Measurements from ENCODE around the gene GTF3C6.
"Not testable (repeated sequence)": the region's sequence is repeated elsewhere in the genome, so short reads cannot be mapped to it uniquely, and the experiment has no call there.

The GTF3C6 gene

GRCh38 chr6:110951008-110951407, 7.5 kb upstream of the GTF3C6 start:
- H3K36me3 ChIP-seq (ENCODE audit: insufficient read depth, low read length): no peaks in the 10 kb centered on the region
- H3K9me3 ChIP-seq (replicated peaks; ENCODE audit: low read length): no peaks in the 10 kb centered on the region
- H3K4me1 ChIP-seq (ENCODE audit: control insufficient read depth, insufficient read depth, low read length): peaks cover 24% of the 10 kb centered on the region
- H3K4me2 ChIP-seq (ENCODE audit: low read length): no peak overlapping the region
- no peak overlapping the region for H3K4me3 ChIP-seq (ENCODE audit: low read length)
- H3K27me3 ChIP-seq (ENCODE audit: control insufficient read depth, insufficient read depth, low read length): no peaks in the 10 kb centered on the region
- H3K9ac ChIP-seq (ENCODE audit: low read depth, low read length): no peak overlapping the region

GRCh38 chr6:110951986-110952794, 6.3 kb upstream of the GTF3C6 start:
- Histone ChIP-seq H3K9me3 (replicated peaks; ENCODE audit: low read length) (no peaks in the 10 kb centered on the region), H3K4me2 (ENCODE audit: low read length) (peak overlapping the region; percentile 62), H3K9ac (ENCODE audit: low read depth, low read length) (peak overlapping the region; percentile 58), H3K4me1 (ENCODE audit: control insufficient read depth, insufficient read depth, low read length) (peaks cover 24% of the 10 kb centered on the region), H3K36me3 (ENCODE audit: insufficient read depth, low read length) (no peaks in the 10 kb centered on the region), H3K27me3 (ENCODE audit: control insufficient read depth, insufficient read depth, low read length) (no peaks in the 10 kb centered on the region), H3K4me3 (ENCODE audit: low read length) (peak overlapping the region; percentile 31)

DNA sequence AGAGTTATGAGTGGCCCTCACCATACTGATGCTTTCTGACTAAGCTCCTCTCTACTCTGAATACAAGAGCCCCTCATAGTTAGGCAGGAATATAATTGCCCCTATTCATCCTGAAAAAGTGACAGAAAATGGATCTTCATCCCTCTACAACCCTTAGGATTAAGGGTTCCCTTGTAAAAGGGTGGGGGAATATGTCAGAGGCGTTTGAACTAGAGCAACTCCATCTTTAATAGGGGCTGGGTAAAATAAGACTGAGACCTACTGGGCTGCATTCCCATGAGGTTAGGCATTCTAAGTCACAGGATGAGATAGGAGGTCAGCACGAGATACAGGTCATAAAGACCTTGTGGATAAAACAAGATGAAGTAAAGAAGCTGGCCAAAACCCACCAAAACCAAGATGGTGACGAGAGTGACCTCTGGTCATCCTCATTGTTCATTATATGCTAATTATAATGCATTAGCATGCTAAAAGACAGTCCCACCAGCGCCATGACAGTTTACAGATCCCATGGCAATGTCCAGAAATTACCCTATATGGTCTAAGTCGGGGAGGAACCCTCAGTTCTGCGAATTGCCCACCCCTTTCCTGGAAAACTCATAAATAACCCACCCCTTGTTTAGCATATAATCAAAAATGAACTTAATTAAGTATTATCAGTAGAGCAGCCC, 4.7 kb upstream of the GTF3C6 start:
- Histone ChIP-seq H3K27me3 (ENCODE audit: control insufficient read depth, insufficient read depth, low read length) (no peaks in the 10 kb centered on the region), H3K36me3 (ENCODE audit: insufficient read depth, low read length) (no peaks in the 10 kb centered on the region), H3K4me1 (ENCODE audit: control insufficient read depth, insufficient read depth, low read length) (peaks cover 30% of the 10 kb centered on the region), H3K9ac (ENCODE audit: low read depth, low read length) (no peak overlapping the region), H3K4me2 (ENCODE audit: low read length) (no peak overlapping the region), H3K4me3 (ENCODE audit: low read length) (no peak overlapping the region), H3K9me3 (replicated peaks; ENCODE audit: low read length) (no peaks in the 10 kb centered on the region)

GRCh38 chr6:110960014-110960390, 1.5 kb downstream of the GTF3C6 start:
- peaks cover 6% of the 10 kb centered on the region for H3K4me1 ChIP-seq (ENCODE audit: control insufficient read depth, insufficient read depth, low read length)
- peak overlapping the region; percentile 86 for H3K4me2 ChIP-seq (ENCODE audit: low read length)
- no peak overlapping the region for H3K9ac ChIP-seq (ENCODE audit: low read depth, low read length)
- H3K4me3 ChIP-seq (ENCODE audit: low read length): no peak overlapping the region
- peaks cover 32% of the 10 kb centered on the region for H3K36me3 ChIP-seq (ENCODE audit: insufficient read depth, low read length)
- H3K9me3 ChIP-seq (replicated peaks; ENCODE audit: low read length): no peaks in the 10 kb centered on the region
- no peaks in the 10 kb centered on the region for H3K27me3 ChIP-seq (ENCODE audit: control insufficient read depth, insufficient read depth, low read length)

DNA sequence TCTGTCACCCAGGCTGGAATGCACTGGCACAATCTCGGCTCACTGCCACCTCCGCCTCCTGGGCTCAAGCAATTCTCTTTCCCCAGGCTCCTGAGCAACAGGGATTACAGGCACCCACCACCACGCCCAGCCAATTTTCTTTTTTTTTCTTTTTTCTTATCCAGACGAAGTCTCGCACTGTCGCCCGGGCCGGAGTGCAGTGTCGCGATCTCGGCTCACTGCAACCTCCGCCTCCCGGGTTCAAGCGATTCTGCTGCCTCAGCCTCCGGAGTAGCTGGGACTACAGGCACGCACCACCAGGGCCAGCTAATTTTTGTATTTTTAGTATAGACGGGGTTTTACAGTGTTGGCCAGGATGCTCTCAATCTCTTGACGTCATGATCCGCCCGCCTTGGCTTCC, 4.1 kb downstream of the GTF3C6 start:
- H3K9me3 ChIP-seq (replicated peaks; ENCODE audit: low read length); H3K27me3 ChIP-seq (ENCODE audit: control insufficient read depth, insufficient read depth, low read length); H3K4me1 ChIP-seq (ENCODE audit: control insufficient read depth, insufficient read depth, low read length); H3K9ac ChIP-seq (ENCODE audit: low read depth, low read length); H3K4me3 ChIP-seq (ENCODE audit: low read length); H3K4me2 ChIP-seq (ENCODE audit: low read length): not testable (repeated sequence)
- H3K36me3 ChIP-seq (ENCODE audit: insufficient read depth, low read length): peaks cover 47% of the 10 kb centered on the region

GRCh38 chr6:110965629-110966229, 7.2 kb downstream of the GTF3C6 start:
- Histone ChIP-seq H3K9me3 (replicated peaks; ENCODE audit: low read length) (no peaks in the 10 kb centered on the region), H3K27me3 (ENCODE audit: control insufficient read depth, insufficient read depth, low read length) (no peaks in the 10 kb centered on the region), H3K4me2 (ENCODE audit: low read length) (no peak overlapping the region), H3K4me1 (ENCODE audit: control insufficient read depth, insufficient read depth, low read length) (no peaks in the 10 kb centered on the region), H3K4me3 (ENCODE audit: low read length) (no peak overlapping the region), H3K9ac (ENCODE audit: low read depth, low read length) (no peak overlapping the region), H3K36me3 (ENCODE audit: insufficient read depth, low read length) (peaks cover 39% of the 10 kb centered on the region)

GRCh38 chr6:110968661-110969060, 10.2 kb downstream of the GTF3C6 start:
- H3K27me3 ChIP-seq (ENCODE audit: control insufficient read depth, insufficient read depth, low read length); H3K4me3 ChIP-seq (ENCODE audit: low read length); H3K4me1 ChIP-seq (ENCODE audit: control insufficient read depth, insufficient read depth, low read length); H3K9ac ChIP-seq (ENCODE audit: low read depth, low read length); H3K9me3 ChIP-seq (replicated peaks; ENCODE audit: low read length); H3K4me2 ChIP-seq (ENCODE audit: low read length): not testable (repeated sequence)
- H3K36me3 ChIP-seq (ENCODE audit: insufficient read depth, low read length): peaks cover 16% of the 10 kb centered on the region

DNA sequence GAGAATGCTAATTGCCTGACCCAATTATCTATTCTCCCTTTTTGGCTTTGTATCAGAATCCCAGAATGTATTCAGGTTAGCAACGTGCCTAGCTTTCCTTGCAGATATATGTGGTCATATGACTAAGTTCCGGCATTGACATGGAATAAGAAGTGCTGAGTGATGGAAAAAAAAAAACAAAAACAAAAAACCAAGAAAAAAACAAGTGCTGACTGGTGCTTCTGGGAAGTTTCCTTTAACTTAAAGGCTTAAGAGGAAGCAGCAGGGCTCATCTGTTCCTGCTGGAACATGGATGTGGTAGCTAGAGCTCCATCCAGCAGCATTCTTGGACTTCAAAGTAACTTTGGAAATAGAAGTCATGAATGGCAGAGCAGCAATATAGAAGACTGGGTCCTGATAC, 13.0 kb downstream of the GTF3C6 start:
- Histone ChIP-seq H3K27me3 (ENCODE audit: control insufficient read depth, insufficient read depth, low read length) (no peaks in the 10 kb centered on the region), H3K4me3 (ENCODE audit: low read length) (no peak overlapping the region), H3K4me2 (ENCODE audit: low read length) (no peak overlapping the region), H3K9ac (ENCODE audit: low read depth, low read length) (no peak overlapping the region), H3K9me3 (replicated peaks; ENCODE audit: low read length) (no peaks in the 10 kb centered on the region), H3K4me1 (ENCODE audit: control insufficient read depth, insufficient read depth, low read length) (no peaks in the 10 kb centered on the region), H3K36me3 (ENCODE audit: insufficient read depth, low read length) (peaks cover 7% of the 10 kb centered on the region)

DNA sequence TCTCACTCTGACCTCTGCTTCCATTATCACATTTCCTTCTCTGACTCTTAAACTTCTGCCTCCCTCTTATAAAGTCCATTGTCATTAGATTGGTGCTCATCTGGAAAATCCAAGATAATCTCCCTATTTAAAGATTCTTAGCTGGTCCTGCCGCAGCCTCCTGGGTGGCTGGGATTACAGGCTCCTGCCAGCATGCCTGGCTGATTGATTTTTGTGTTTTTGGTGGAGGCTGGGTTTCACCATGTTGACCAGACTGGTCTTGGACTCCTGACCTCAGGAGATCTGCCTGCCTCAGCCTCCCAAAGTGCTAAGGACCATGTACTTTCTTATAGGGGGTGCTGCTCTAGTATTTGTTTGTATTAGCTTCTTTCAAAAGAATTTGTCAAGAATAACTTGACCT, 18.1 kb downstream of the GTF3C6 start:
- Histone ChIP-seq H3K4me2 (ENCODE audit: low read length) (no peak overlapping the region), H3K4me1 (ENCODE audit: control insufficient read depth, insufficient read depth, low read length) (no peaks in the 10 kb centered on the region), H3K27me3 (ENCODE audit: control insufficient read depth, insufficient read depth, low read length) (no peaks in the 10 kb centered on the region), H3K9me3 (replicated peaks; ENCODE audit: low read length) (no peaks in the 10 kb centered on the region), H3K4me3 (ENCODE audit: low read length) (no peak overlapping the region), H3K9ac (ENCODE audit: low read depth, low read length) (no peak overlapping the region), H3K36me3 (ENCODE audit: insufficient read depth, low read length) (no peaks in the 10 kb centered on the region)

DNA sequence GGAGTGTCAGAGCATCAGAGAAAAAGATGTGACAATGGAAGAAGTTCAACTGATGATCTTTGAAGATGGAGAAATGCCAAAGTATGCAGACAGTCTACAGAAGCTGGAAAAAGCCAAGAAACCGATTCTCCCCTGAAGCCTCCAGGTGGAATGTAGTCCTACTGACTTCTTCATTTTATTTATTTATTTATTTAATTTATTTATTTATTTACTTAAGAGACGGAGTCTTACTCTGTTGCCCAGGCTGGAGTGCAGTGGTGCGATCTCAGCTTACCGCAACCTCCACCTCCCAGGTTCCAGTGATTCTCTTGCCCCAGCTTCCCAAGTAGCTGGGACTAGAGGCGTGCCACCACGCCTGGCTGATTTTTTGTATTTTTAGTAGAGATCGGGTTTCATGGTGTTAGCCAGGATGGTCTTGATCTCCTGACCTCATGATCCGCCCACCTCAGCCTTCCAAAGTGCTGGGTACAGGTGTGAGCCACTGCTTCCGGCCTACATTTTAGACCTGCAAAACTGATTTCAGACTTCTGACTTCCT, 21.1 kb downstream of the GTF3C6 start:
- Histone ChIP-seq H3K36me3 (ENCODE audit: insufficient read depth, low read length) (no peaks in the 10 kb centered on the region), H3K4me3 (ENCODE audit: low read length) (no peak overlapping the region), H3K4me1 (ENCODE audit: control insufficient read depth, insufficient read depth, low read length) (peaks cover 9% of the 10 kb centered on the region), H3K27me3 (ENCODE audit: control insufficient read depth, insufficient read depth, low read length) (no peaks in the 10 kb centered on the region), H3K4me2 (ENCODE audit: low read length) (no peak overlapping the region), H3K9me3 (replicated peaks; ENCODE audit: low read length) (no peaks in the 10 kb centered on the region), H3K9ac (ENCODE audit: low read depth, low read length) (no peak overlapping the region)

DNA sequence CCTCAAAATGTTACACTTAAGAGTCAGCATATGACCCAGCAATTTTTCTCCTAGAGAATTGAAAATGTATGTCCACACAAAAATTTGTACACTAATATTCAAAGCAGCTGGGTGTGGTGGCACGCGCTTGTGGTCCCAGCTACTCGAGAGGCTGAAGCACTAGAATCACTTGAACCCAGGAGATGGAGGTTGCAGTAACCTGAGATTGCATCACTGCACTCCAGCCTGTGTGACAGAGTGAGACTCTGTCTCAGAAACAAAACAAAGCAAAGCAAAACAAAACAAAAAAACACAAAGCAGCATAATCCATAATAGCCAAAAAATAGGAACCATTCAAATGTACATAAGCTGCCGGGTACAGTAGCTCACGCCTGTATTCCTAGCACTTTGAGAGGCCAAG, 21.7 kb downstream of the GTF3C6 start:
- Histone ChIP-seq H3K4me2 (ENCODE audit: low read length) (no peak overlapping the region), H3K4me3 (ENCODE audit: low read length) (no peak overlapping the region)

More for the DNA sequence above, 21.7 kb downstream of the GTF3C6 start:
- Histone ChIP-seq H3K27me3 (ENCODE audit: control insufficient read depth, insufficient read depth, low read length) (no peaks in the 10 kb centered on the region), H3K4me1 (ENCODE audit: control insufficient read depth, insufficient read depth, low read length) (peaks cover 9% of the 10 kb centered on the region), H3K9ac (ENCODE audit: low read depth, low read length) (no peak overlapping the region), H3K9me3 (replicated peaks; ENCODE audit: low read length) (no peaks in the 10 kb centered on the region), H3K36me3 (ENCODE audit: insufficient read depth, low read length) (peaks cover 3% of the 10 kb centered on the region)
